ENCODE results near the gene CLGN.

GRCh38 chr4:140450352-140450751, 22.9 kb upstream of the CLGN start:
- no peak for TF ChIP-seq CTCF (IDR thresholded peaks at IDR 0.05)
- no peak for TF ChIP-seq POLR2A (IDR thresholded peaks at IDR 0.05)
